ENCODE measurements around the gene SPTB. TPM values are rescaled to one million over a fixed set of nuclear protein-coding genes. Genes with fewer than 3 reads are reported as not detected.

SPTB gene
- total RNA-seq, 1 experiment from 2014 or later = 0.43 TPM

DNA sequence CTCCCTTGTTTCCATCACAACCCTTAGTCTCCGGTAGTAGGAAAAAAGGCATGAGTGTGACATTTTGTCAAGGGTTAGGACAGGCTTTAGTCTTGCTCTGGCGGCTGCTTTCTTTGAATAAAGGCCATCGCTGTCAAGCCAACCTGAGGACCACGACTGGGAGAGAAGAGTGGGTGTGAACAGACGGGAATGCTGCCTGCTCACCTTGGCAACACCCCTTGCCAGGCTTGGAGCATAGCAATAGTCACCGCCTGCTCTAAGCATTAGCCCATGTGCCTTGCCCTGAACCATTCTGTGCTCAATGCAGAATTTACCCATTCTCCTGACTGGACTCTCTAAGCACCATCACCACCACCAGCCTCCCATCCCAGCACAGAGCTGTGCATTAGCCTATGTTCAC lies 36.2 kb downstream of the SPTB start:
- Histone ChIP-seq H3K27ac (ENCODE audit: low read depth, low read length, poor library complexity, severe bottlenecking) (no peak overlapping the region), H3K9me3 (ENCODE audit: low read depth, low read length, poor library complexity, severe bottlenecking) (no peaks in the 10 kb centered on the region), H3K4me3 (ENCODE audit: low read depth, low read length, poor library complexity, severe bottlenecking) (no peak overlapping the region), H3K4me1 (ENCODE audit: insufficient read depth, low read length, poor library complexity, severe bottlenecking) (no peaks in the 10 kb centered on the region), H3K27me3 (replicated peaks; ENCODE audit: insufficient read depth, low read depth, low read length, poor library complexity) (peaks cover 51% of the 10 kb centered on the region), H3K36me3 (ENCODE audit: insufficient read depth, low read length, poor library complexity, severe bottlenecking) (no peaks in the 10 kb centered on the region)
- DNase-seq (ENCODE audit: low spot score) = no peak
- ChIA-PET POLR2A (ENCODE audit: low non-redundant PET) (no interaction called here), CTCF (no interaction called here)
- no peak for TF ChIP-seq EZH2 (IDR thresholded peaks at IDR 0.05; ENCODE audit: borderline replicate concordance, low read depth, low read length, poor library complexity, severe bottlenecking)
- TF ChIP-seq, protein P1, sequence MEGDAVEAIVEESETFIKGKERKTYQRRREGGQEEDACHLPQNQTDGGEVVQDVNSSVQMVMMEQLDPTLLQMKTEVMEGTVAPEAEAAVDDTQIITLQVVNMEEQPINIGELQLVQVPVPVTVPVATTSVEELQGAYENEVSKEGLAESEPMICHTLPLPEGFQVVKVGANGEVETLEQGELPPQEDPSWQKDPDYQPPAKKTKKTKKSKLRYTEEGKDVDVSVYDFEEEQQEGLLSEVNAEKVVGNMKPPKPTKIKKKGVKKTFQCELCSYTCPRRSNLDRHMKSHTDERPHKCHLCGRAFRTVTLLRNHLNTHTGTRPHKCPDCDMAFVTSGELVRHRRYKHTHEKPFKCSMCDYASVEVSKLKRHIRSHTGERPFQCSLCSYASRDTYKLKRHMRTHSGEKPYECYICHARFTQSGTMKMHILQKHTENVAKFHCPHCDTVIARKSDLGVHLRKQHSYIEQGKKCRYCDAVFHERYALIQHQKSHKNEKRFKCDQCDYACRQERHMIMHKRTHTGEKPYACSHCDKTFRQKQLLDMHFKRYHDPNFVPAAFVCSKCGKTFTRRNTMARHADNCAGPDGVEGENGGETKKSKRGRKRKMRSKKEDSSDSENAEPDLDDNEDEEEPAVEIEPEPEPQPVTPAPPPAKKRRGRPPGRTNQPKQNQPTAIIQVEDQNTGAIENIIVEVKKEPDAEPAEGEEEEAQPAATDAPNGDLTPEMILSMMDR (conservative IDR thresholded peaks at IDR 0.05; ENCODE audit: low read depth, low read length) = no peak
- intact Hi-C loops (cut with micrococcal nuclease; ENCODE audit: unreplicated experiment) = no loop called here
- no TSS peak for BruUV-seq (replicated peaks)

DNA sequence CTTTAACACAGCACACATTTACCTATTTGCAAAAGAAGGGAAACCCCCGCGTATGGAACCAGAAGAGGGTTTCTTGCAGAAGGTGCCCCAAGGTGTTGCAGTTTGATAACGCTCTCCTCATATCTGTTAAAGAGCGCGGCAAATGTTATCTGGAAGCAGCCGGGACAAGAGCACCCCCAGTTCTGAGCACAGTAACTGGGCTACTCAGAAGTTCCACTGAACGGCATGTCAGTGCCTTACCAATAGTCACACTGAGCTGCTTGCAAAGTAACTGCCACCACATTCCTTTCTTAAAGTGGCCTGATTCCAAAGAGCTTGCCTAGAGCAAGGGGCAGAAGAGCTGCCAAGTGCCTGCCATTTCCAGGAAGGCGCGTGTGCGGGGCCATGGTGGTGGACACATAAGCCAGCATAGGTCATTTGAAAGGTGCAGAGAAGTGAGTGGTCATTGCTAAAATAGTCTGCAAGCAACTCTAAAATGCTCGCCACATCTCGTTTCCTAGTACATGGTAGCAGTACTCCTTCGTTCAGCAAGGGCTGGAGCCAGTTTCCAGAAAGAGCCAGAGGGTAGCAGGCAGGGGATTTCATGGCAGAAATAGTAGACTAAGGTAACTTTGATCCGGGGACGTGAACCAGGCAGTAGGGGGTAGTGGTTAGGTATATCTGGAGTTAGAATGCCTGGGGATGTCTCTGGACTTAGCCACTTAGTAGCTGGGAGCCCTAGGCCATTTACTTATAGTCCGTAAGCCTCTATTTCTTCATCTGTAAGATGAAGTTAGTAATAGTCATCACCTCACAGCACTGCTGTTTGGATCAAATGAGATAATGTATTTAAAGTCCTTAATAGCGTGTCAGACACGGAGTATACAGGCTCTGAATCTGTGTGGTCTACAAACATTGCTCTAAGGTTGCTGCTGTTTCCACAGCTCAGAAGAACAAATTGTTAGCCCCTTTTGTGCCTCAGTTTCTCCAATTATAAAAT lies 37.6 kb downstream of the SPTB start:
- ChIA-PET POLR2A (ENCODE audit: low non-redundant PET) (no interaction called here), CTCF (no interaction called here)
- intact Hi-C loops (cut with micrococcal nuclease; ENCODE audit: unreplicated experiment) = no loop called here
- no peak for DNase-seq (ENCODE audit: low spot score)
- TF ChIP-seq, protein P1 (conservative IDR thresholded peaks at IDR 0.05; ENCODE audit: low read depth, low read length) = no peak
- TF ChIP-seq EZH2 (IDR thresholded peaks at IDR 0.05; ENCODE audit: borderline replicate concordance, low read depth, low read length, poor library complexity, severe bottlenecking) = no peak
- no peaks in the 10 kb centered on the region for H3K4me1 ChIP-seq (ENCODE audit: insufficient read depth, low read length, poor library complexity, severe bottlenecking)
- BruUV-seq (replicated peaks) = no TSS peak
- H3K36me3 ChIP-seq (ENCODE audit: insufficient read depth, low read length, poor library complexity, severe bottlenecking) = no peaks in the 10 kb centered on the region
- H3K27ac ChIP-seq (ENCODE audit: low read depth, low read length, poor library complexity, severe bottlenecking) = no peak overlapping the region
- no peak overlapping the region for H3K4me3 ChIP-seq (ENCODE audit: low read depth, low read length, poor library complexity, severe bottlenecking)
- no peaks in the 10 kb centered on the region for H3K9me3 ChIP-seq (ENCODE audit: low read depth, low read length, poor library complexity, severe bottlenecking)
- H3K27me3 ChIP-seq (replicated peaks; ENCODE audit: insufficient read depth, low read depth, low read length, poor library complexity) = peaks cover 47% of the 10 kb centered on the region

DNA sequence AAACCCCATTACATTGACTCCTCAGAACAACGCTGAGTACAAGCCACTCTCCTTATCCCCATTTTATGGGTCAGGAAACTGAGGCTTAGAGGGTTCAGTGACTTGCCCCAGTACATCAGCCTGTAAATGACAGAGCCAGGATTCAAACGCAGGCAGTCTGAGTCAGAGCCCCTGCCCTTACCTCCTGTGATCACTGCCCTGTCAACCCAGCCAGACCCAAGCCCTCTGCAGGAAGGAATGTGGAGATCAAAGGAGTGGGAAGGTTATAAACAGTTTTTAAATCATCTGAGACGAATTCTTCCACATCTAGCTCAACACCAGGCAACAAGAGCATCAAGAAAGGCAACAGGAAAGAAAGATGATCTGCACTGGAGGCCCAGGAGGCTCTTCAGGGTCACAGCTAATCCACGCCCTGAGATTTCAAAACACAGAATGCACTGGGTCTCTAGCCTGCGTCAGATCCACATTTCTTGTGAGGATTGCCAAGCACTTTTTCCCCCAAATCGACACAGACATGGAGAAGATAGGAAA lies 38.5 kb downstream of the SPTB start:
- Histone ChIP-seq H3K27ac (ENCODE audit: low read depth, low read length, poor library complexity, severe bottlenecking) (no peak overlapping the region), H3K4me1 (ENCODE audit: insufficient read depth, low read length, poor library complexity, severe bottlenecking) (no peaks in the 10 kb centered on the region), H3K9me3 (ENCODE audit: low read depth, low read length, poor library complexity, severe bottlenecking) (no peaks in the 10 kb centered on the region), H3K36me3 (ENCODE audit: insufficient read depth, low read length, poor library complexity, severe bottlenecking) (no peaks in the 10 kb centered on the region), H3K27me3 (replicated peaks; ENCODE audit: insufficient read depth, low read depth, low read length, poor library complexity) (peaks cover 38% of the 10 kb centered on the region), H3K4me3 (ENCODE audit: low read depth, low read length, poor library complexity, severe bottlenecking) (no peak overlapping the region)
- intact Hi-C loops (cut with micrococcal nuclease; ENCODE audit: unreplicated experiment) = no loop called here
- ChIA-PET POLR2A (ENCODE audit: low non-redundant PET) (no interaction called here), CTCF (interaction anchor here (0.7 kb wide), 1 partner anchor 18 kb away, joined by 3 read pairs; no protein-coding TSS in a partner anchor)
- peak; percentile 23 for DNase-seq (ENCODE audit: low spot score)
- no peak for TF ChIP-seq EZH2 (IDR thresholded peaks at IDR 0.05; ENCODE audit: borderline replicate concordance, low read depth, low read length, poor library complexity, severe bottlenecking)
- TF ChIP-seq, protein P1 (conservative IDR thresholded peaks at IDR 0.05; ENCODE audit: low read depth, low read length) = no peak; the same call in 1 of the 2 replicates
- no TSS peak for BruUV-seq (replicated peaks)
